ENCODE data around the gene AP2M1.
A peak's percentile ranks its signal among the peaks of the same experiment; 100 is the strongest.

AP2M1 gene

GRCh38 chr3:184211297-184211696, 36.6 kb downstream of the AP2M1 start:
- no peaks in the 10 kb centered on the region for H3K4me1 ChIP-seq (ENCODE audit: control insufficient read depth, insufficient read depth, low read length, poor library complexity, severe bottlenecking)
- H3K27me3 ChIP-seq (replicated peaks; ENCODE audit: control insufficient read depth, insufficient read depth, low read length, poor library complexity, severe bottlenecking) = no peaks in the 10 kb centered on the region
- no peaks in the 10 kb centered on the region for H3K36me3 ChIP-seq (ENCODE audit: control insufficient read depth, insufficient read depth, low read length)
- H3K27ac ChIP-seq (ENCODE audit: insufficient read depth, low read length, poor library complexity, severe bottlenecking) = no peak overlapping the region
- DNase-seq = no peak
- H3K9me3 ChIP-seq (ENCODE audit: control insufficient read depth, low read length) = no peaks in the 10 kb centered on the region
- no peak overlapping the region for H3K4me3 ChIP-seq (ENCODE audit: insufficient read depth, low read depth, low read length, poor library complexity, severe bottlenecking)

- Histone ChIP-seq H3K4me3 (ENCODE audit: insufficient read depth, low read depth, low read length, poor library complexity, severe bottlenecking) (no peak overlapping the region), H3K9me3 (ENCODE audit: control insufficient read depth, low read length) (no peaks in the 10 kb centered on the region), H3K27ac (ENCODE audit: insufficient read depth, low read length, poor library complexity, severe bottlenecking) (no peak overlapping the region), H3K36me3 (ENCODE audit: control insufficient read depth, insufficient read depth, low read length) (no peaks in the 10 kb centered on the region), H3K27me3 (replicated peaks; ENCODE audit: control insufficient read depth, insufficient read depth, low read length, poor library complexity, severe bottlenecking) (no peaks in the 10 kb centered on the region), H3K4me1 (ENCODE audit: control insufficient read depth, insufficient read depth, low read length, poor library complexity, severe bottlenecking) (no peaks in the 10 kb centered on the region)
- DNase-seq = no peak
Observed at GRCh38 chr3:184211718-184212117, 37.1 kb downstream of the AP2M1 start.

- no peaks in the 10 kb centered on the region for H3K36me3 ChIP-seq (ENCODE audit: control insufficient read depth, insufficient read depth, low read length)
- no peak overlapping the region for H3K27ac ChIP-seq (ENCODE audit: insufficient read depth, low read length, poor library complexity, severe bottlenecking)
- no peaks in the 10 kb centered on the region for H3K27me3 ChIP-seq (replicated peaks; ENCODE audit: control insufficient read depth, insufficient read depth, low read length, poor library complexity, severe bottlenecking)
- no peak overlapping the region for H3K4me3 ChIP-seq (ENCODE audit: insufficient read depth, low read depth, low read length, poor library complexity, severe bottlenecking)
- H3K4me1 ChIP-seq (ENCODE audit: control insufficient read depth, insufficient read depth, low read length, poor library complexity, severe bottlenecking) = no peaks in the 10 kb centered on the region
- H3K9me3 ChIP-seq (ENCODE audit: control insufficient read depth, low read length) = no peaks in the 10 kb centered on the region
- DNase-seq = no peak
Observed at GRCh38 chr3:184218814-184219213, 44.2 kb downstream of the AP2M1 start.

GRCh38 chr3:184222521-184222920, 47.9 kb downstream of the AP2M1 start:
- no peaks in the 10 kb centered on the region for H3K9me3 ChIP-seq (ENCODE audit: control insufficient read depth, low read length)
- no peak for DNase-seq
- no peaks in the 10 kb centered on the region for H3K4me1 ChIP-seq (ENCODE audit: control insufficient read depth, insufficient read depth, low read length, poor library complexity, severe bottlenecking)
- no peak overlapping the region for H3K27ac ChIP-seq (ENCODE audit: insufficient read depth, low read length, poor library complexity, severe bottlenecking)
- H3K27me3 ChIP-seq (replicated peaks; ENCODE audit: control insufficient read depth, insufficient read depth, low read length, poor library complexity, severe bottlenecking) = no peaks in the 10 kb centered on the region
- H3K36me3 ChIP-seq (ENCODE audit: control insufficient read depth, insufficient read depth, low read length) = no peaks in the 10 kb centered on the region
- no peak overlapping the region for H3K4me3 ChIP-seq (ENCODE audit: insufficient read depth, low read depth, low read length, poor library complexity, severe bottlenecking)

GRCh38 chr3:184223946-184224345, 49.3 kb downstream of the AP2M1 start:
- H3K27ac ChIP-seq (ENCODE audit: insufficient read depth, low read length, poor library complexity, severe bottlenecking) = no peak overlapping the region
- DNase-seq = no peak
- no peaks in the 10 kb centered on the region for H3K9me3 ChIP-seq (ENCODE audit: control insufficient read depth, low read length)
- no peaks in the 10 kb centered on the region for H3K36me3 ChIP-seq (ENCODE audit: control insufficient read depth, insufficient read depth, low read length)
- H3K4me1 ChIP-seq (ENCODE audit: control insufficient read depth, insufficient read depth, low read length, poor library complexity, severe bottlenecking) = peaks cover 3% of the 10 kb centered on the region
- peaks cover 10% of the 10 kb centered on the region for H3K27me3 ChIP-seq (replicated peaks; ENCODE audit: control insufficient read depth, insufficient read depth, low read length, poor library complexity, severe bottlenecking)
- no peak overlapping the region for H3K4me3 ChIP-seq (ENCODE audit: insufficient read depth, low read depth, low read length, poor library complexity, severe bottlenecking)

GRCh38 chr3:184227481-184227935, 52.9 kb downstream of the AP2M1 start:
- DNase-seq = peak in 2 of 3 donors; percentile 22 to 25
- Histone ChIP-seq H3K27ac (ENCODE audit: insufficient read depth, low read length, poor library complexity, severe bottlenecking) (no peak overlapping the region), H3K36me3 (ENCODE audit: control insufficient read depth, insufficient read depth, low read length) (no peaks in the 10 kb centered on the region), H3K4me1 (ENCODE audit: control insufficient read depth, insufficient read depth, low read length, poor library complexity, severe bottlenecking) (peaks cover 21% of the 10 kb centered on the region), H3K4me3 (ENCODE audit: insufficient read depth, low read depth, low read length, poor library complexity, severe bottlenecking) (no peak overlapping the region), H3K27me3 (replicated peaks; ENCODE audit: control insufficient read depth, insufficient read depth, low read length, poor library complexity, severe bottlenecking) (peaks cover 41% of the 10 kb centered on the region), H3K9me3 (ENCODE audit: control insufficient read depth, low read length) (no peaks in the 10 kb centered on the region)

GRCh38 chr3:184228376-184229137, 53.9 kb downstream of the AP2M1 start:
- Histone ChIP-seq H3K4me1 (ENCODE audit: control insufficient read depth, insufficient read depth, low read length, poor library complexity, severe bottlenecking) (peaks cover 21% of the 10 kb centered on the region), H3K36me3 (ENCODE audit: control insufficient read depth, insufficient read depth, low read length) (no peaks in the 10 kb centered on the region), H3K27ac (ENCODE audit: insufficient read depth, low read length, poor library complexity, severe bottlenecking) (no peak overlapping the region), H3K4me3 (ENCODE audit: insufficient read depth, low read depth, low read length, poor library complexity, severe bottlenecking) (no peak overlapping the region), H3K9me3 (ENCODE audit: control insufficient read depth, low read length) (no peaks in the 10 kb centered on the region), H3K27me3 (replicated peaks; ENCODE audit: control insufficient read depth, insufficient read depth, low read length, poor library complexity, severe bottlenecking) (peaks cover 44% of the 10 kb centered on the region)
- no peak for DNase-seq

- H3K4me3 ChIP-seq (ENCODE audit: insufficient read depth, low read depth, low read length, poor library complexity, severe bottlenecking) = peak within 1 kb of the TSS; percentile 70
- no peak within 1 kb of the TSS for H3K27ac ChIP-seq (ENCODE audit: insufficient read depth, low read length, poor library complexity, severe bottlenecking)
- peaks cover 21% of the 10 kb centered on the region for H3K4me1 ChIP-seq (ENCODE audit: control insufficient read depth, insufficient read depth, low read length, poor library complexity, severe bottlenecking)
- H3K36me3 ChIP-seq (ENCODE audit: control insufficient read depth, insufficient read depth, low read length) = no peaks in the 10 kb centered on the region
- no peaks in the 10 kb centered on the region for H3K9me3 ChIP-seq (ENCODE audit: control insufficient read depth, low read length)
- H3K27me3 ChIP-seq (replicated peaks; ENCODE audit: control insufficient read depth, insufficient read depth, low read length, poor library complexity, severe bottlenecking) = peaks cover 47% of the 10 kb centered on the region
- DNase-seq = peak; percentile 57 to 65 (median 61)
Observed at GRCh38 chr3:184229394-184230080, 54.9 kb downstream of the AP2M1 start, which contains the start of gene VWA5B2. Gene VWA5B2 (plus strand): TSS chr3:184229585. CDS start chr3:184230529, 944 bp downstream.

- no peaks in the 10 kb centered on the region for H3K9me3 ChIP-seq (ENCODE audit: control insufficient read depth, low read length)
- peaks cover 47% of the 10 kb centered on the region for H3K27me3 ChIP-seq (replicated peaks; ENCODE audit: control insufficient read depth, insufficient read depth, low read length, poor library complexity, severe bottlenecking)
- no peak overlapping the region for H3K27ac ChIP-seq (ENCODE audit: insufficient read depth, low read length, poor library complexity, severe bottlenecking)
- no peak for DNase-seq
- H3K36me3 ChIP-seq (ENCODE audit: control insufficient read depth, insufficient read depth, low read length) = no peaks in the 10 kb centered on the region
- H3K4me3 ChIP-seq (ENCODE audit: insufficient read depth, low read depth, low read length, poor library complexity, severe bottlenecking) = peak overlapping the region; percentile 70
- H3K4me1 ChIP-seq (ENCODE audit: control insufficient read depth, insufficient read depth, low read length, poor library complexity, severe bottlenecking) = peaks cover 21% of the 10 kb centered on the region
Observed at GRCh38 chr3:184230081-184230602, 55.5 kb downstream of the AP2M1 start.

All from effector memory CD4-positive, alpha-beta T cell (primary cell).